Keratinocyte (primary cell): ENCODE data around the gene ALDH3A1. TPM values are rescaled to one million over a fixed set of nuclear protein-coding genes. Genes with fewer than 3 reads are reported as not detected.

ENCODE experiments used
- DNase-seq: peaks from one replicate; pipeline ENCODE4 v3.0.0-alpha.2; 2011; ENCODE audit warnings: low read depth, missing footprints, low spot score
- FAIRE-seq: peaks from 2 replicates; lab custom pipeline; 2011; peaks lifted over from hg19 to GRCh38; lab: Jason Lieb, UNC
- H2AFZ ChIP-seq: 2 replicates; pipeline ENCODE4 v1.6.0; 2012; ENCODE audit warnings: low read length, control low read depth, inconsistent platforms; ENCODE audit not compliant: control insufficient read depth
- H3K27ac ChIP-seq: 2 replicates; pipeline ENCODE4 v1.5.1; 2011; ENCODE audit warnings: low read length; ENCODE audit not compliant: control insufficient read depth, insufficient read depth
- H3K27me3 ChIP-seq: 3 replicates; pipeline ENCODE4 v1.6.0; 2011; ENCODE audit warnings: low read length; ENCODE audit not compliant: control insufficient read depth, insufficient read depth; ENCODE audit errors: extremely low read depth
- H3K36me3 ChIP-seq, 2 experiments: 2 replicates in 1 of 2; 3 replicates in 1 of 2; pipeline ENCODE4 v1.5.1; 2011; ENCODE audit warnings: low read length in 2 of 2, mild to moderate bottlenecking in 1 of 2; ENCODE audit not compliant: control insufficient read depth in 2 of 2, insufficient read depth in 2 of 2; ENCODE audit errors: extremely low read depth in 1 of 2
- H3K4me1 ChIP-seq: 3 replicates; pipeline ENCODE4 v1.5.1; 2011; ENCODE audit warnings: low read length; ENCODE audit not compliant: control insufficient read depth, insufficient read depth; ENCODE audit errors: extremely low read depth
- H3K4me2 ChIP-seq: 3 replicates; pipeline ENCODE4 v1.6.0; 2011; ENCODE audit warnings: low read depth, low read length; ENCODE audit not compliant: control insufficient read depth, insufficient read depth; ENCODE audit errors: extremely low read depth
- H3K4me3 ChIP-seq, 3 experiments: fragments of 200-600 bp in 1 of 3; sonication (generic) in 1 of 3; 2 replicates in 2 of 3; 3 replicates in 1 of 3; pipeline ENCODE4 v1.5.1; 2011 to 2016; ENCODE audit warnings: low read length in 3 of 3, mild to moderate bottlenecking in 3 of 3, control low read depth in 2 of 3, inconsistent platforms in 1 of 3, low read depth in 1 of 3, mixed read lengths in 1 of 3, mixed run types in 1 of 3, moderate library complexity in 1 of 3; ENCODE audit not compliant: control insufficient read depth in 2 of 3, insufficient read depth in 2 of 3; ENCODE audit errors: extremely low read depth in 1 of 3
- H3K79me2 ChIP-seq: 2 replicates; pipeline ENCODE4 v1.6.0; 2012; ENCODE audit warnings: low read length; ENCODE audit not compliant: control insufficient read depth, insufficient read depth
- H3K9ac ChIP-seq: 3 replicates; pipeline ENCODE4 v1.6.0; 2011; ENCODE audit warnings: low read length; ENCODE audit not compliant: control insufficient read depth, insufficient read depth; ENCODE audit errors: extremely low read depth
- H3K9me1 ChIP-seq: 3 replicates; pipeline ENCODE4 v1.6.0; 2011; ENCODE audit warnings: low read length; ENCODE audit not compliant: control insufficient read depth, insufficient read depth; ENCODE audit errors: extremely low read depth
- H3K9me3 ChIP-seq: 2 replicates; pipeline ENCODE4 v1.5.1; 2012; ENCODE audit warnings: low read depth, low read length; ENCODE audit not compliant: control insufficient read depth
- H4K20me1 ChIP-seq: 3 replicates; pipeline ENCODE4 v1.6.0; 2011; ENCODE audit warnings: low read length; ENCODE audit not compliant: control insufficient read depth, insufficient read depth; ENCODE audit errors: extremely low read depth
- CTCF ChIP-seq, 3 experiments: IDR thresholded peaks in 1 of 3; conservative IDR thresholded peaks in 1 of 3; optimal IDR thresholded peaks in 1 of 3; 2 replicates in 2 of 3; 3 replicates in 1 of 3; pipeline versions ENCODE3 to v1.5.1; 2011; ENCODE audit warnings: low read length in 3 of 3, mild to moderate bottlenecking in 3 of 3, moderate library complexity in 2 of 3, control low read depth in 1 of 3, inconsistent platforms in 1 of 3; ENCODE audit not compliant: insufficient read depth in 2 of 3; ENCODE audit errors: extremely low read depth in 1 of 3
- EZH2 ChIP-seq: IDR thresholded peaks from one replicate; pipeline ENCODE4 v1.6.1; 2012; ENCODE audit warnings: inconsistent platforms, mild to moderate bottlenecking, low read length, moderate library complexity
- dilution Hi-C: fragments of 300-500 bp; cut with MboI; formaldehyde crosslinking; loops from one replicate; pipeline ENCODE4 v1.7.0; 2020; ENCODE audit warnings: low sequenced_read_pairs; ENCODE audit not compliant: extremely low pct_ligation_motif_present
- polyA plus RNA-seq, 5 experiments: library from polyadenylated mRNA; depleted of rRNA in 3 of 5; stranded (reverse) in 3 of 5; stranded (forward) in 1 of 5; unstranded in 1 of 5; fragments of >200 nt; gene quantifications; 1 replicate in 1 of 5; 2 replicates in 3 of 5; 3 replicates in 1 of 5; pipeline versions ENCODE4 v1.2.1 to v1.2.3, GENCODE V29; 2011 to 2012; ENCODE audit warnings: missing spikeins in 2 of 5, low read depth in 1 of 5, low replicate concordance in 1 of 5

Gene ALDH3A1
- polyA plus RNA-seq, 1 donor (not counting 4 experiments of a cell fraction or from before 2014, with no cell fraction given): 5.8 TPM

GRCh38 chr17:19707728-19708221 lies 40.3 kb downstream of the ALDH3A1 start:
- no peaks in the 10 kb centered on the region for H3K36me3 ChIP-seq
- peaks cover 14% of the 10 kb centered on the region for H3K4me1 ChIP-seq
- no peak overlapping the region for H3K9ac ChIP-seq
- no peaks in the 10 kb centered on the region for H4K20me1 ChIP-seq
- H3K4me2 ChIP-seq: peak overlapping the region; percentile 30
- H3K79me2 ChIP-seq: no peaks in the 10 kb centered on the region
- H3K9me3 ChIP-seq: no peaks in the 10 kb centered on the region
- H3K4me3 ChIP-seq: no peak overlapping the region
- FAIRE-seq: no peak
- H3K27ac ChIP-seq: no peak overlapping the region
- no peaks in the 10 kb centered on the region for H3K9me1 ChIP-seq
- peak overlapping the region; percentile 18 for H2AFZ ChIP-seq
- no peak for TF ChIP-seq EZH2
- TF ChIP-seq CTCF (optimal IDR thresholded peaks at IDR 0.05 in 1 of 3, IDR thresholded peaks at IDR 0.05 in 1 of 3, conservative IDR thresholded peaks at IDR 0.05 in 1 of 3; ENCODE audit: extremely low read depth in 1 of 3, insufficient read depth in 2 of 3, low read length in 3 of 3): no peak
- DNase-seq: no peak
- no peaks in the 10 kb centered on the region for H3K27me3 ChIP-seq
- dilution Hi-C loops: no loop called here

- Histone ChIP-seq H2AFZ (peak overlapping the region; percentile 19), H3K79me2 (no peaks in the 10 kb centered on the region), H3K36me3 (no peaks in the 10 kb centered on the region), H3K4me2 (peak overlapping the region; percentile 30), H3K27me3 (no peaks in the 10 kb centered on the region), H3K9me3 (no peaks in the 10 kb centered on the region), H3K4me3 (no peak overlapping the region), H4K20me1 (no peaks in the 10 kb centered on the region), H3K9ac (no peak overlapping the region), H3K9me1 (no peaks in the 10 kb centered on the region), H3K27ac (no peak overlapping the region), H3K4me1 (peaks cover 14% of the 10 kb centered on the region)
- TF ChIP-seq EZH2 (no peak), CTCF (optimal IDR thresholded peaks at IDR 0.05 in 1 of 3, IDR thresholded peaks at IDR 0.05 in 1 of 3, conservative IDR thresholded peaks at IDR 0.05 in 1 of 3; ENCODE audit: extremely low read depth in 1 of 3, insufficient read depth in 2 of 3, low read length in 3 of 3) (no peak)
- dilution Hi-C loops: no loop called here
- peak; percentile 95 for FAIRE-seq
- DNase-seq: peak; percentile 60
Measured at GRCh38 chr17:19706791-19707727, 41.0 kb downstream of the ALDH3A1 start.
